Hindlimb muscle (tissue), 1 donor: ENCODE data around the gene TUBGCP2. TPM values are rescaled to one million over a fixed set of nuclear protein-coding genes. Genes with fewer than 3 reads are reported as not detected.

Source experiments
- DNase-seq: peaks from one replicate; pipeline ENCODE4 v3.0.0-alpha.2; 2013
- polyA plus RNA-seq: library from polyadenylated mRNA; unstranded; fragments of 120-200 nt; gene quantifications from one replicate; pipeline ENCODE4 v1.2.1, GENCODE V29; 2013; ENCODE audit not compliant: insufficient read length

The TUBGCP2 gene
- 50.3 TPM for polyA plus RNA-seq

GRCh38 chr10:133308421-133309099, at the start of gene TUBGCP2, which contains the start of gene ZNF511:
Gene TUBGCP2 (minus strand): TSS chr10:133308872. CDS start chr10:133302941, 5,931 bp downstream.
Gene ZNF511 (plus strand): TSS chr10:133308914. CDS start chr10:133308944, 30 bp downstream.
- DNase-seq, result peak; percentile 93

DNA sequence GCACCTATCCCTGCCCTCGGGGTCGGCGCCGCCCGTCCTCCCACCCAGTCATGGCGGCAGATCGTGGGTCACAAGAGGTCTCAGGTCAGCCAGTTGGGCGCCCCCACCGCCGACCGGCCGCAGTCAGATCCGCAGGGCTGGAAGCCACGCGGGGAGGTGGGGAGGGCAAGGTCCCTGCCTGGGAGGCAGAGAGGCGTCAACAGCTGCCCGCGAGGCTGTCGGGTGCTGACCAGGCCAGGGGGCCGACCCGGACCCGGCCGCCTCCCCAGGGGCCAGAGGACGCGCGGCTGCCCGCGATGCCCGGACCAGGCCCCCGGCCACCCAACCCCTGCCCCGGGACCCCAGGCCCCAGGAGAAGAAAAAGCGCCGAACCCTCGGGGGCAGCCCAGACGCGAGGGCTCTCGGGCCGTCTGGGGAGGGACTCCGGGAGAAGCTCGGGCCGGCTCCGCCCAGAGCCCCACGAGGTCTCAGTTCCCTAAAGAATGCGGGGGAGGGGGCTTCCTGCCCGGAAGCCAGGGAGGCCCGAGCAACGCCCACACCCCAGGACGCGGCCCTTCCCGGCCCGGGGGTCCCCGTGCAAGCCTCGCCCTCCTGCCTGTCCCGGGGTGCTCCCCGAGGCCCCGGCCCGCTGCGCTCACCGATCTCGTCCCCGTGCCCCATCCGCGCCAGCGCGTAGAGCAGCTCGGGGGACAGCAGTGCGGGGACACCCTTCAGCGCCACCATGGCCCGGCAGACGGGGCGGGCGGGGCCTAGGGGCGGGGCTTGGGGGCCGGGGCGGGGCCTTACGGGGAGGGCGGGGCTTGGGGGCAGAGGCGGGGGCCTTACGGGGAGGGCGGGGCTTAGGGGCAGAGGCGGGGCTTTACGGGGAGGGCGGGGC, 48.9 kb upstream of the TUBGCP2 start, which contains the start of gene FUOM:
Gene FUOM, minus strand, starts transcription at position 735 of the 877 bp plus-strand sequence. Its CDS starts 12 bp downstream, at position 723.
- DNase-seq, result peak; percentile 37

GRCh38 chr10:133356549-133357284, 48.0 kb upstream of the TUBGCP2 start:
- no peak for DNase-seq

DNA sequence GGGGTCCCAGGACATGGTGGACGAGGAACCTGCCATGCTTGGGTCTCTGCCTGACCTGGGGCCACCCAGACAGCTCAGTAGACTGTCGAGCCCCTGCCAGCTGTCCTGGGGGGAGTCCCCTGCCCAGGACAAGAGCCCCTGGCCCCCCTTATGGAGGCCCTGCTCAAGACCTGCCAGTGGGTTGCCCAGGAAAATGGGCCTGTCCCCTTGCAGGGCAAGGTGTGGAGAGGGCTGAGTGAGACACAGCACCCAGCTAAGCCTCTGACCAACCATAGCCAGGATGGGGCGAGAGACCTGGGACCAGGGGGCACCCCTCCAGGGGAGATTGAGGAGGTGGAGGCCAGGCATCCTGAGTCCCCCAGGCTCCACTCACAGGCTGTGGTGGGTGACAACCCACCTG, 47.3 kb upstream of the TUBGCP2 start:
- no peak for DNase-seq

DNA sequence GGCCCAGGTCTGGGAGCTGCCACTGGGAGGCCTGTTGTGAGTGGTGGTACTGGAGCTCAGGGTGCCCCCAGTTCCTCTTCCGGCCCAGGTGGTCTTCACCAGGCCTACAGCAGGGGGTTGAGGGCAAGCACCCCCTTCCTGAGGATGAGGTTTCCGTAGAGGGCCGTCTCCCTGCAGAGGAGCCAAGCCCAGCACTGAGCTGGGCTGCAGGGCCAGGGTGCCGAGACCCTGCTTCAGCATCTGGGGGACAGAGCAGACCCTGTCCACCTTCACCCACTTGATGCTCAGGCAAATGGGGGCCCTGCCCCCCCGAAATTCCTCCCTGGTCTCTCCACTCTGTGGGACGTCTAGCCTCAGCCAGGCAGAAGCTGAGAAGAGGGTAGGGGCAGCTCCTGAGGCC, 46.6 kb upstream of the TUBGCP2 start:
- DNase-seq, result no peak

GRCh38 chr10:133354672-133355240, 46.1 kb upstream of the TUBGCP2 start:
- no peak for DNase-seq

DNA sequence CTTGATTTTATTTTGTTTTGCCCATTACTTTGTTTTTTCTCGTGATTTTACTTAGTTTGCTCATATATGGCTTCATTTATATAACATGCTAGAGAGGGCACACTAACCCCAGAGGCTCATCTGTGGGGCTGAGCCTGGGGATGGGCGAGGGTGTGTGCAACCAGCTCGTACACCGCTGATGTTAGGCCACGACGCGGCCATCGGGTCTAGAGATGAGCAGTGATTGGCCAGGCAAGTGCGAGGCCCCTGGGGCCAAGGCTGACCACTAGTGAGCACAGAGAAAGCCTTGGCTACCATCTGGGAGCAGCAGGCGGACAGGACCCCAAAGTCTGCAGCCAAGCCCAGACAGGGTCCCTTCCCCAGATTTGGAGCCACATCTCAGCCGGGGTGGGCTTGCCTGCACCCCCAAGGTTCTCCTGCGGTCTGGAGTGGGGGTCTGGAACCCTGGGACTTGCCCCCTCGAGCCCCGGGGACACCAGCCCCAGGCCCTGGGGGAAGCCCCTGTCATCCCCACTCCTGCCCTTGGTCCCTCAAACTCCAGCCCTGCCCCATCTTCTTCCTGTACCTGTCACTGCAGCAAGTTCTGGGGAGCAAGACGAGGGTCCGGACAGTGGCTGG, 45.4 kb upstream of the TUBGCP2 start:
- DNase-seq, result no peak

- no peak for DNase-seq
Measured at GRCh38 chr10:133353202-133353959, 44.7 kb upstream of the TUBGCP2 start.

DNA sequence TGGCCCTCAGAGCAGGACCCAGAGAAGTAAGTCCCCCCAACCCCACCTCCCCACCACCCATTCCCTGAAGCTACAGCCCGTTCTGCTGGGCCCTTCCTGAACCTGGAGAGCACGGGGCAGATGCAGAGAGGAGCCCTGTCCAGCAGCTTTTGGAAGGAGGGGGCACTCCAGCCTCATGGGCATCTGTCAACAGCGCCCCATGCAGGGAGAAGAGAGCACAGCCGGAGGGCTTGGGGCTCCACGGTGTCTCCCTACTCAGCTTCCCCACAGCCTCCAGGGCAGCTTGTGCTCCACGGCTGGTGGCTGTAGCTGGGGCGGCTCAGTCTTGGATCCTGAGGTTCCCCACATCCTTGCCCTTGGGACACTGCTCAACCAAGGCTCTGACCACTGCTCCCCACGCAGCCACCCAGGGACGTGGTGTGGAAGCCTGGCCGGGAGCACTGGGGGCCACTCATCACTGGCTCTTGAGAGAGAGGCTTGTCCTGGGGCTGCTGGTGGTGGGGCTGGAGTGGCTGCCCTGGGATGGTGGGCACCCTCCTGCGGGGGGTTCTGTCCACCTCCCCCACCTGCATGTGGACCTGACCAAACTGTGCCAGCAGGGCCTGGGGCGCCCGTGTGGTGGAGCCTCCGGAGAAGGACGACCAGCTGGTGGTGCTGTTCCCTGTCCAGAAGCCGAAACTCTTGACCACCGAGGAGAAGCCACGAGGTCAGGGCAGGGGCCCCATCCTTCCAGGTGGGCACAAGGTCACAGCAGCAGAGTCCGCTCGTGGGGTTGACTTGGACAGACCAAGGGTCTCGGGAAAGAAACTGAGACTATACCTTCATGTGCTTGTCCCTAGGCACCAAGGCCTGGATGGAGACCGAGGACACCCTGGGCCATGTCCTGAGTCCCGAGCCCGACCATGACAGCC, 43.0 kb upstream of the TUBGCP2 start:
- DNase-seq, result no peak

- no peak for DNase-seq
Measured at GRCh38 chr10:133350950-133351329, 42.3 kb upstream of the TUBGCP2 start.

DNA sequence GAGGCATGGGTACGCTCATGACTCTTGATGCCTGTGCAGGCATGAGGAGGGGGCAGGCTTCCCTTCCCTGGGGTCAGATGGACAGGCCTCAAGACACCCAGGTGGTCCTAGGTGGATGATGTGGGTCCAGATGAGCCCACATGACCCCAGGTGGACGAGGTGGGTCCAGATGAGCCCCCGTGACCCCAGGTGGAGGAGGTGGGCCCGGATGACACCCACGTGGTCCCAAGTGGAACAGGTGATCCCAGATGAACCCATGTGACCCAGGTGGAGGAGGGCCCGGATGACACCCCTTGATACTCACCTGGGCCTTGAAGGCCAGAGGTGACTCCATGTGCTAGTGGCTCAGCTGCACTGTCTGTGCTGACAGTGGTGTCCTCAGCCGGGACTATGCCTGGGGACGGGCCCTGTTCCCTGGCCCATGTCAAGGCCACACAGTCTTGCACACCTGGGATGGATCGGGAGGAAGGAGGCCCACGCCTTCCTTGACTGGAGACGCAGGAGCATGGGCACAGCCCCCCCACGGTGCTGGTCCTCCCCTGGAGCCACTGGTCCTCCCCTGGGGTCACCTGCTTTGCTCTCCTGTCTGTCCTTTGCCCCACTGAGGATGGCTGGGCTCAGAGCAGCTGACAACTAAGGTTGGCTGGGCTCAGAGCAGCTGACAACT, 41.7 kb upstream of the TUBGCP2 start:
- DNase-seq, result no peak

DNA sequence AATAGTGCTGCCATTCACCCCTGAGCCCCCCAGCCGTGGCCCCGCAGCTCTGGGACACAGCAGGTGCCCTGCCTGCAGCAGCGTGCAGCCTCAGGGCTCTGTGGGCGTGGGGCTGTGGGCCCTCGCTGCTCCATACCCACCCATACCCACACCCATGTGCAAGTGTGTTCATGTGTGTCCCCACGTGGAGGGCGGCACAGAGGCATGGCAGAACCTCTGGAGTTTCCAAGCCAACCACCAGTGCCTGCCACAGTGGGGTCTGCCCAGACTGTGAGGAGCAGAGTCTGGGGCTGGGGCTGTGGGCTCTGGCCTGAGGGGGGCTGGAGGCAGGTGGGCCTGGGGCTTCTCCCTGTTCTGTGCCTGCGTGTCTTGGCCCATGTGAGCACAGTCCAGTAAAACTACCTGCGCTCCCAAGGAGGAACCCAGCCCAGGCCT, 40.9 kb upstream of the TUBGCP2 start:
- DNase-seq, result no peak

DNA sequence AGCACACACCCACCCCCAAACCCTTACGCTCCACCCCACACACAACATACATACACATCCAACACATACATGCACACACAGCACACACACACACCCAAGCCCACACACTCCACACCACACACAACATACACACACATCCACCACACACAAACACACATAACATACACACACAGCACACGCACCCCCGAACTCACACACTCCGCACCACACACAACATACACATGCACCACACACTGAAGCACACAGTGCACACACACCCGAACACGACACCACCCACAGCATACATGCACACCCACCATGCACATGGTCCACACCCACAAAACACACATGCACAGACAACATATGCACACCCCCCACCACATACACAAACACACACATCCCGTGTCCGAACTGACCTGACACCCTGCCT, 40.5 kb upstream of the TUBGCP2 start:
- DNase-seq, result no peak

- DNase-seq, result no peak
Measured at GRCh38 chr10:133347710-133348517, 39.2 kb upstream of the TUBGCP2 start.

DNA sequence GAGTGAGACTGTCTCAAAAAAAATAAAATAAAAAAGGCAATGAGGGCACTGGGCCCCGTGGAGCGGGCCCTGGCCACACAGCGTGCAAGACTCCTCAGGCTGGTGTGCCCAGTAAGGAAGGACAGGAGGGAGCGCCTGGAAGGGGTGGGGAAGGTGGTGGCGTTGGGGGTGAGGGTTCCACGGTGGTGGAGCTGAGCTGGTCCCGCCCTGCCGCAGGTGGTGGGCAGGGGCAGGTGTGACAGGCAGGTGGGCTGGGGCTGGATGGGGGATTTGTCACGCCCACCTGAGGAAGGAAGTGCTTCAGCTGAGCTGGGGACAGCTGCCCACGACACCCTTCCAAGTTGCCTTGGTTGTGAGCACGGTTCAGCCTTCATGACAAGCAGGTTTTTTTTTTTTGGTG, 37.7 kb upstream of the TUBGCP2 start:
- DNase-seq, result no peak

DNA sequence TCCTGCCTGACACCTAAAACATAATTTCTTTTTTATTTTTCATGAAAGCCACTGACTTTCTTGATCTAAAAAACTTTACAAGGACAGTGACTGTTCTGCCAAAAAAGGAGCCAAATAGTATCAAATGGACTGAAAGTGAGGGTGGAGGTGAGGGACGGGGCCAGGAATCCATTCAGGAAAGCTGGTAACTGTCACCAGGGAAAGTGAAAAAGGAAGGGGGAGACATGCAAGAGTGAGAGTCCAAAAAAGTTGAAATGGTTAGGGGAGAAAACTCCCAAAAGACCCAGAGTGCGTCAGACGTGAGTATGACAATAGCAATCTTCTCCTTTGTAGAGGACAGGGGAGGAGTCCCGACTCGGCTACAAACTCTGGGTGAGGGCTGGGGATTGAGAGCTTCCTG, 35.6 kb upstream of the TUBGCP2 start:
- no peak for DNase-seq

DNA sequence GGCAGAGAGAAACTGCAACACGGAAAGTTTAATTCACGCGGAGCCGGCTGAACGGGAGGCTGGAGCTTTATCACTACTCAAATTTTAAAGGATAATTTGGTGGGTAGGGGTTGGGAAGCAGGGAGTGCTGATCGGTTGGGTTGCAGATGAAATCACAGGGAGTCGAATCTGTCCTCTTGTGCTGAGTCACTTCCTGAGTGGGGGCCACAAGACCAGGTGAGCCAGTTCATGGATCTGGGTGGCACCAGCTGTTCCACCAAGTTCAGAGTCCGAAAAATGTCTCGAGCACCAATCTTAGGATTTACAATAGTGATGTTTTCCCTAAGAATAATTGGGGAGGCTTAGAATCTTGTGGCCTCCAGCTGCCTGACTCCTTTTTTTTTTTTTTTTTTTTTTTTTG, 34.9 kb upstream of the TUBGCP2 start:
- no peak for DNase-seq

GRCh38 chr10:133342942-133343341, 34.3 kb upstream of the TUBGCP2 start:
- no peak for DNase-seq

DNA sequence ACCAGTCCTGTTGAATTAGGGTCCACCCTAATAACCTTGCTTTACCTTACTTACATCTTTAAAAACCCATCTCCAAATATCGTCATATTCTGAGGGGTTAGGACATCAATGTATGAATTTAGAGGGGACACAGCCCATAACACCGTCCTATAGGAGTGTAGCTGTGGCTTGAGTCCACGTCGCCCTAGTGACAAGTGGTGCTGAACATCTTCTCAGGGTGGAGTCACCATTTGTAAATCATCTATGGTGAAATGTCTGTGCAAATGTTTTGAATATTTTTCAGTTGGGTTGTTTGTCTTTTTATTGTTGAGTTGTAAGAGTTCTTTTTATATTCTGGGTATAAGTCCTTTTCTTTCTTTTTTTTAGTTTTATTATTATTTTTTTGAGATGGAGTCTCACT, 33.3 kb upstream of the TUBGCP2 start:
- DNase-seq, result no peak
